GM23338 (cell line): ENCODE measurements around the gene DPYD. TPM values are rescaled to one million over a fixed set of nuclear protein-coding genes. Genes with fewer than 3 reads are reported as not detected.

Experiments
- ATAC-seq: fragments of 200-7000 bp; cut with Tn5 transposase; 3 replicates; pipeline ENCODE4 v1.9.1; 2020
- DNase-seq: peaks from one replicate; pipeline ENCODE4 v3.0.0-alpha.2; 2015; ENCODE audit warnings: low spot score
- H2AFZ ChIP-seq: fragments of 200-600 bp; sonication (generic); 2 replicates; pipeline ENCODE4 v1.8.0; 2016; ENCODE audit warnings: antibody characterized with exemption, mild to moderate bottlenecking, moderate library complexity
- H3F3A ChIP-seq: fragments of 200-600 bp; sonication (generic); replicated peaks from 2 replicates; pipeline ENCODE4 v1.8.0; 2017; ENCODE audit warnings: antibody characterized with exemption, mixed run types, low read depth
- H3K27ac ChIP-seq: fragments of 200-600 bp; sonication (generic); 2 replicates; pipeline ENCODE4 v1.6.1; 2016; ENCODE audit warnings: low read depth
- H3K27me3 ChIP-seq: fragments of 200-600 bp; sonication (generic); 2 replicates; pipeline ENCODE4 v1.8.0; 2016; ENCODE audit warnings: mild to moderate bottlenecking, mixed run types, moderate library complexity; ENCODE audit not compliant: insufficient read depth
- H3K36me3 ChIP-seq: fragments of 200-600 bp; sonication (generic); 2 replicates; pipeline ENCODE4 v1.8.0; 2016; ENCODE audit warnings: mild to moderate bottlenecking; ENCODE audit not compliant: insufficient read depth
- H3K4me1 ChIP-seq: fragments of 200-600 bp; sonication (generic); 2 replicates; pipeline ENCODE4 v1.8.0; 2016; ENCODE audit warnings: mild to moderate bottlenecking, moderate library complexity; ENCODE audit not compliant: insufficient read depth
- H3K4me2 ChIP-seq: fragments of 200-600 bp; sonication (generic); 2 replicates; pipeline ENCODE4 v1.7.1; 2017; ENCODE audit warnings: mixed run types
- H3K4me3 ChIP-seq: fragments of 200-600 bp; sonication (generic); 2 replicates; pipeline ENCODE4 v1.6.1; 2016; ENCODE audit warnings: mixed run types
- H3K79me2 ChIP-seq: fragments of 200-600 bp; sonication (generic); replicated peaks from 2 replicates; pipeline ENCODE4 v1.8.0; 2017; ENCODE audit warnings: mild to moderate bottlenecking; ENCODE audit not compliant: insufficient read depth
- H3K9me2 ChIP-seq: fragments of 200-600 bp; sonication (generic); 2 replicates; pipeline ENCODE4 v1.8.0; 2017; ENCODE audit not compliant: insufficient read depth
- H4K20me1 ChIP-seq: fragments of 200-600 bp; sonication (generic); replicated peaks from 2 replicates; pipeline ENCODE4 v1.8.0; 2017; ENCODE audit warnings: mild to moderate bottlenecking; ENCODE audit not compliant: insufficient read depth
- H3K27ac Mint-ChIP-seq: 2 replicates; pipeline ENCODE4 v1.8.0; 2020; ENCODE audit warnings: inconsistent platforms, mild to moderate bottlenecking, moderate library complexity, mixed read lengths
- H3K27me3 Mint-ChIP-seq: 3 replicates; pipeline ENCODE4 v1.8.0; 2022; ENCODE audit warnings: low read depth, mild to moderate bottlenecking, moderate library complexity, mixed read lengths, inconsistent platforms; ENCODE audit not compliant: insufficient read depth, poor library complexity
- H3K36me3 Mint-ChIP-seq: 3 replicates; pipeline ENCODE4 v1.8.0; 2021; ENCODE audit warnings: low read depth, mild to moderate bottlenecking, inconsistent platforms, moderate library complexity, mixed read lengths
- H3K4me1 Mint-ChIP-seq: 3 replicates; pipeline ENCODE4 v1.8.0; 2020; ENCODE audit warnings: mild to moderate bottlenecking, inconsistent platforms, mixed read lengths
- H3K4me3 Mint-ChIP-seq: 3 replicates; pipeline ENCODE4 v1.8.0; 2021; ENCODE audit warnings: moderate library complexity, mild to moderate bottlenecking, inconsistent platforms, mixed read lengths
- H3K9me3 Mint-ChIP-seq: 3 replicates; pipeline ENCODE4 v1.8.0; 2020; ENCODE audit warnings: moderate library complexity, mild to moderate bottlenecking, inconsistent platforms, mixed read lengths
- CREB1 ChIP-seq: fragments of 250-450 bp; sonication (Bioruptor Pico); IDR thresholded peaks from 2 replicates; pipeline ENCODE4 v1.5.0; 2020; ENCODE audit warnings: low read depth, mild to moderate bottlenecking, moderate library complexity
- NANOG ChIP-seq: IDR thresholded peaks from 2 replicates; pipeline ENCODE4 v1.6.1; 2016; ENCODE audit warnings: antibody characterized with exemption, borderline replicate concordance
- POLR2AphosphoS5 ChIP-seq: IDR thresholded peaks from 2 replicates; pipeline ENCODE4 v1.6.1; 2016; ENCODE audit warnings: antibody characterized with exemption, low read depth
- STAT1 ChIP-seq: IDR thresholded peaks from one replicate; pipeline ENCODE4 v1.6.1; 2016; ENCODE audit warnings: antibody characterized with exemption; ENCODE audit not compliant: unreplicated experiment
- ZNF331 ChIP-seq: fragments of 250-450 bp; sonication (Bioruptor Pico); IDR thresholded peaks from 2 replicates; pipeline ENCODE4 v1.5.0; 2020; ENCODE audit warnings: low read depth, mild to moderate bottlenecking, moderate library complexity
- polyA plus RNA-seq: library from polyadenylated mRNA; unstranded; fragments of >200 nt; fragmentation: Nextera tagmentation; extraction: Ambion mirVana; gene quantifications from 2 replicates; pipeline ENCODE4 v1.2.1, GENCODE V29; 2016
- total RNA-seq: library from RNA; depleted of rRNA; stranded (reverse); fragments of >200 nt; shearing (Covaris generic); gene quantifications from 2 replicates; pipeline ENCODE4 v1.2.3, GENCODE V29; 2014
- TF ChIP-seq, protein P1 (sequence below): fragments of 250-450 bp; sonication (Bioruptor Pico); IDR thresholded peaks from 2 replicates; pipeline ENCODE4 v1.5.0; 2020; ENCODE audit warnings: mild to moderate bottlenecking, moderate library complexity
- TF ChIP-seq, protein P2 (sequence below), 2 experiments: fragments of 200-600 bp in 1 of 2; sonication (generic) in 1 of 2; conservative IDR thresholded peaks; 2 replicates each; pipeline versions ENCODE4 v1.5.1 to v1.6.1; 2016 to 2017; ENCODE audit warnings: antibody characterized with exemption in 2 of 2, low read depth in 2 of 2, mild to moderate bottlenecking in 2 of 2, moderate library complexity in 1 of 2

Gene DPYD
- total and polyA plus RNA-seq, 2 experiments from 2014 or later: 0.50 to 1.6 TPM

GRCh38 chr1:97061604-97062003, 859.2 kb downstream of the DPYD start (continued):
- TF ChIP-seq, protein P1, sequence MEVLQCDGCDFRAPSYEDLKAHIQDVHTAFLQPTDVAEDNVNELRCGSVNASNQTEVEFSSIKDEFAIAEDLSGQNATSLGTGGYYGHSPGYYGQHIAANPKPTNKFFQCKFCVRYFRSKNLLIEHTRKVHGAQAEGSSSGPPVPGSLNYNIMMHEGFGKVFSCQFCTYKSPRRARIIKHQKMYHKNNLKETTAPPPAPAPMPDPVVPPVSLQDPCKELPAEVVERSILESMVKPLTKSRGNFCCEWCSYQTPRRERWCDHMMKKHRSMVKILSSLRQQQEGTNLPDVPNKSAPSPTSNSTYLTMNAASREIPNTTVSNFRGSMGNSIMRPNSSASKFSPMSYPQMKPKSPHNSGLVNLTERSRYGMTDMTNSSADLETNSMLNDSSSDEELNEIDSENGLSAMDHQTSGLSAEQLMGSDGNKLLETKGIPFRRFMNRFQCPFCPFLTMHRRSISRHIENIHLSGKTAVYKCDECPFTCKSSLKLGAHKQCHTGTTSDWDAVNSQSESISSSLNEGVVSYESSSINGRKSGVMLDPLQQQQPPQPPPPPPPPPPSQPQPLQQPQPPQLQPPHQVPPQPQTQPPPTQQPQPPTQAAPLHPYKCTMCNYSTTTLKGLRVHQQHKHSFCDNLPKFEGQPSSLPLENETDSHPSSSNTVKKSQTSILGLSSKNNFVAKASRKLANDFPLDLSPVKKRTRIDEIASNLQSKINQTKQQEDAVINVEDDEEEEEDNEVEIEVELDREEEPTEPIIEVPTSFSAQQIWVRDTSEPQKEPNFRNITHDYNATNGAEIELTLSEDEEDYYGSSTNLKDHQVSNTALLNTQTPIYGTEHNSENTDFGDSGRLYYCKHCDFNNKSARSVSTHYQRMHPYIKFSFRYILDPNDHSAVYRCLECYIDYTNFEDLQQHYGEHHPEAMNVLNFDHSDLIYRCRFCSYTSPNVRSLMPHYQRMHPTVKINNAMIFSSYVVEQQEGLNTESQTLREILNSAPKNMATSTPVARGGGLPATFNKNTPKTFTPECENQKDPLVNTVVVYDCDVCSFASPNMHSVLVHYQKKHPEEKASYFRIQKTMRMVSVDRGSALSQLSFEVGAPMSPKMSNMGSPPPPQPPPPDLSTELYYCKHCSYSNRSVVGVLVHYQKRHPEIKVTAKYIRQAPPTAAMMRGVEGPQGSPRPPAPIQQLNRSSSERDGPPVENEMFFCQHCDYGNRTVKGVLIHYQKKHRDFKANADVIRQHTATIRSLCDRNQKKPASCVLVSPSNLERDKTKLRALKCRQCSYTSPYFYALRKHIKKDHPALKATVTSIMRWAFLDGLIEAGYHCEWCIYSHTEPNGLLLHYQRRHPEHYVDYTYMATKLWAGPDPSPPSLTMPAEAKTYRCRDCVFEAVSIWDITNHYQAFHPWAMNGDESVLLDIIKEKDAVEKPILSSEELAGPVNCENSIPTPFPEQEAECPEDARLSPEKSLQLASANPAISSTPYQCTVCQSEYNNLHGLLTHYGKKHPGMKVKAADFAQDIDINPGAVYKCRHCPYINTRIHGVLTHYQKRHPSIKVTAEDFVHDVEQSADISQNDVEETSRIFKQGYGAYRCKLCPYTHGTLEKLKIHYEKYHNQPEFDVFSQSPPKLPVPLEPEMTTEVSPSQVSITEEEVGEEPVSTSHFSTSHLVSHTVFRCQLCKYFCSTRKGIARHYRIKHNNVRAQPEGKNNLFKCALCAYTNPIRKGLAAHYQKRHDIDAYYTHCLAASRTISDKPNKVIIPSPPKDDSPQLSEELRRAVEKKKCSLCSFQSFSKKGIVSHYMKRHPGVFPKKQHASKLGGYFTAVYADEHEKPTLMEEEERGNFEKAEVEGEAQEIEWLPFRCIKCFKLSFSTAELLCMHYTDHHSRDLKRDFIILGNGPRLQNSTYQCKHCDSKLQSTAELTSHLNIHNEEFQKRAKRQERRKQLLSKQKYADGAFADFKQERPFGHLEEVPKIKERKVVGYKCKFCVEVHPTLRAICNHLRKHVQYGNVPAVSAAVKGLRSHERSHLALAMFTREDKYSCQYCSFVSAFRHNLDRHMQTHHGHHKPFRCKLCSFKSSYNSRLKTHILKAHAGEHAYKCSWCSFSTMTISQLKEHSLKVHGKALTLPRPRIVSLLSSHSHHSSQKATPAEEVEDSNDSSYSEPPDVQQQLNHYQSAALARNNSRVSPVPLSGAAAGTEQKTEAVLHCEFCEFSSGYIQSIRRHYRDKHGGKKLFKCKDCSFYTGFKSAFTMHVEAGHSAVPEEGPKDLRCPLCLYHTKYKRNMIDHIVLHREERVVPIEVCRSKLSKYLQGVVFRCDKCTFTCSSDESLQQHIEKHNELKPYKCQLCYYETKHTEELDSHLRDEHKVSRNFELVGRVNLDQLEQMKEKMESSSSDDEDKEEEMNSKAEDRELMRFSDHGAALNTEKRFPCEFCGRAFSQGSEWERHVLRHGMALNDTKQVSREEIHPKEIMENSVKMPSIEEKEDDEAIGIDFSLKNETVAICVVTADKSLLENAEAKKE (CRISPR knock-in tag): no peak
- no peak for TF ChIP-seq POLR2AphosphoS5
- TF ChIP-seq STAT1: no peak
- TF ChIP-seq NANOG: no peak

DNA sequence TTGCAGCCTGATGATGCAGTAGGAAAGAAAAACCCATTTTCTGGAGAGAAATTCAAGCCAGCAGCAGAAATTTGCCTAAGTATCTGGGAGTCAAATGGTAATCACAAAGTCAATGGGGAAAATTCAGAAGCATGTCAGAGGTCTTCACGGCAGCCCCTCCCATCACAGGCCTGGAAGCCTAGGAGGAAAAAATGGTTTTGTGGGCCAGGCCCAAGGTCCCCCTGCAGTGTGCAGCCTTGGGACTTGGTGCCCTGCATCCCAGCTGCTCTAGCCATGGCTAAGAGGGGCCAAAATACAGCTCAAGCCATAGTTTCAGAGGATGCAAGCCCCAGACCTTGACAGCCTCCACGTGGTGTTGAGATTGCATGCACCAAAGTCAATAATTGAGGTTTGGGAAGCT, 864.4 kb downstream of the DPYD start:
- H3K79me2 ChIP-seq: no peaks in the 10 kb centered on the region
- Mint-ChIP-seq H3K36me3 (peaks cover 53% of the 10 kb centered on the region), H3K4me1 (peaks cover 3% of the 10 kb centered on the region; the same call in 1 of the 3 replicates), H3K27ac (no peak overlapping the region), H3K9me3 (peaks cover 60% of the 10 kb centered on the region), H3K27me3 (no peaks in the 10 kb centered on the region), H3K4me3 (no peak overlapping the region)
- no peak overlapping the region for H3K4me3 ChIP-seq
- no peaks in the 10 kb centered on the region for H4K20me1 ChIP-seq
- no peaks in the 10 kb centered on the region for H3F3A ChIP-seq
- H3K27me3 ChIP-seq: no peaks in the 10 kb centered on the region
- peaks cover 10% of the 10 kb centered on the region for H3K4me1 ChIP-seq
- H3K27ac ChIP-seq: no peak overlapping the region
- DNase-seq: no peak
- H3K9me2 ChIP-seq: 0 out of 2 replicates have a peak, but pooled peaks cover 2% of the 10 kb centered on the region
- no peak overlapping the region for H2AFZ ChIP-seq
- peaks cover 18% of the 10 kb centered on the region; the same call in 1 of the 2 replicates for H3K36me3 ChIP-seq
- ATAC-seq: no peak
- H3K4me2 ChIP-seq: no peak overlapping the region
- TF ChIP-seq ZNF331 (CRISPR knock-in tag): no peak
- TF ChIP-seq CREB1 (CRISPR knock-in tag): no peak
- TF ChIP-seq, protein P1 (CRISPR knock-in tag): no peak
- TF ChIP-seq, protein P2, sequence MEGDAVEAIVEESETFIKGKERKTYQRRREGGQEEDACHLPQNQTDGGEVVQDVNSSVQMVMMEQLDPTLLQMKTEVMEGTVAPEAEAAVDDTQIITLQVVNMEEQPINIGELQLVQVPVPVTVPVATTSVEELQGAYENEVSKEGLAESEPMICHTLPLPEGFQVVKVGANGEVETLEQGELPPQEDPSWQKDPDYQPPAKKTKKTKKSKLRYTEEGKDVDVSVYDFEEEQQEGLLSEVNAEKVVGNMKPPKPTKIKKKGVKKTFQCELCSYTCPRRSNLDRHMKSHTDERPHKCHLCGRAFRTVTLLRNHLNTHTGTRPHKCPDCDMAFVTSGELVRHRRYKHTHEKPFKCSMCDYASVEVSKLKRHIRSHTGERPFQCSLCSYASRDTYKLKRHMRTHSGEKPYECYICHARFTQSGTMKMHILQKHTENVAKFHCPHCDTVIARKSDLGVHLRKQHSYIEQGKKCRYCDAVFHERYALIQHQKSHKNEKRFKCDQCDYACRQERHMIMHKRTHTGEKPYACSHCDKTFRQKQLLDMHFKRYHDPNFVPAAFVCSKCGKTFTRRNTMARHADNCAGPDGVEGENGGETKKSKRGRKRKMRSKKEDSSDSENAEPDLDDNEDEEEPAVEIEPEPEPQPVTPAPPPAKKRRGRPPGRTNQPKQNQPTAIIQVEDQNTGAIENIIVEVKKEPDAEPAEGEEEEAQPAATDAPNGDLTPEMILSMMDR (conservative IDR thresholded peaks at IDR 0.05; ENCODE audit: low read depth in 2 of 2): no peak
